Hypothalamus (tissue), 51 donors: ENCODE measurements around the gene SH2D7.

Experiments used
- DNase-seq, 51 donors: peaks; one replicate each; lab custom pipeline; 2025; lab: John Stamatoyannopoulos, UW

Gene SH2D7

GRCh38 chr15:78092261-78093041 lies at the start of gene SH2D7:
SH2D7 (plus strand) TSS chr15:78092561; CDS start chr15:78092585, 24 bp downstream.
- DNase-seq = no peak

GRCh38 chr15:78044407-78045155 lies 47.8 kb upstream of the SH2D7 start:
- DNase-seq = no peak

DNA sequence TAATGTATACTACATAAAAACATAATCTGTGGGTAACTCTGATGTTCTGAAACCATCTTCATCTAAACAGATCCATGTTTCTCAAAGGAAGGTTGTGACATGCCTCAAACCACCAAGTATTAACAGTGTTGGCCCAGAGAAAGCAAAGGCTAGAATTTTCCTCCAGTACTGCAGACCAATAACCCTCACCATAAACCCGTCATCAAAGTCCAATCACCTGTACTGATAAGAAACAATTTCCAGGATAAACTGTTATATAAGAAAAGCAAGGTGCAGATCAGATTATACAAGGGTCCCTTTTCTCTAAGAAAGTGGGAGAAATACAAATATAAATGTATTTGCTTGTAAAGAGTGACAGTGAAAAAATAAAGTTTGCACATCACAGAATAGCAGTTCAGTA lies 47.2 kb upstream of the SH2D7 start:
- DNase-seq = no peak

GRCh38 chr15:78046796-78047341 lies 45.5 kb upstream of the SH2D7 start:
- no peak for DNase-seq

DNA sequence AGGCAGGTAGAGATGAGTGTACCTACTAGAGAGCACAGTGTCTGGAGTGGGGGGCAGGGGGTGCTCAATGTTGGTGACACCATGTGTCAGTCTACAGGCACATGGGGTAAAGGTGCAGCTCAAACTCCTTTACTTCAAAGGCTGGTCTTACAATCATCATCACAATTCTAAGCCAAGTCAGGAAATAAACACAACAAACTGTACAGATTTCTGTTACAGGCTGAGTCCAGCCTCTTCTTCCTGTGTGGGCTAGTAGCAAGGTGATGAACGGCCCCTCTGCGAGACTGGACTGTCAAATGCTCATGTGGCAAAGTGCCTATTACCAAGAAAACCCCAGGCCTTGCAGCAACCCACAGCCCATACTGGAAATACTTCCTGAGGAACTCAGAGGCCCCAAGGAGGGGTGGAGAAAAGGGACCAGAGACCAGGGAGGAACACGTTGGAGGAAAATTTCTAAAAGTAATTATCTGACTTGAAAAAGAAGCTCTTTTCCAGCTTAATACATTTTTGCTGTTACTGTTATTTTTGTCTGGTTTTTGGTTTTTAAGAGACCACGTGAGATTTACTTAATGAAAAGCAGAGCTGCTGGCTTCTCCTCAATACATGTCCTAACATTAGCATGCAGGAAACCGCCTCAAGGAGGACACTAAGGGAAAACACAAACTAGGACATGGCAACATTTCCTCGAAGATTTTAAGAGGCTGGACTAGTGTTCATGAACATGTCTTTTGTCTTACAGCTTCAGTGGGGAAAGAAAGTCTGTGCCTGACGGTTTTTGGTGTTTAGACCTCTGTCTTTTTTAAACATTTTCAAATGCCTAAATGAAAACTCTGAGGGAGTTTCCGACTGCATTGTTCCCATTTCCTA lies 44.4 kb upstream of the SH2D7 start:
- DNase-seq = peak in 7 of 51 donors; percentile 24 to 49 (median 42)

DNA sequence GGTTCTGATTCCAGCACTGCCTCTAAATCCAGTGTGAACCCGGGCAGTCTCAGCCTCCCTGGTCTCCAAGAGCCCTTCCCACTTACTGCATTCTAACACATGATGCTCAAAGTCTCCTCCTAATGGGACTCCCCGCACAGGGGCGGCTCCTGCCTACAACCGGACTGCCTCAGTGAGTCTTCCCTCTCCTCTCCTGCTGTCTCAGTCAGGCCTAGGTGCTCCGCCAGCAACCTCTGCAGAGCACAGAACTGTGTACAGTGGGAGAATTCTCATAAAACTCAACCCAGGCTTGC lies 43.8 kb upstream of the SH2D7 start:
- no peak for DNase-seq

- peak in 3 of 51 donors; percentile 23 to 49 (median 47) for DNase-seq
Measured at GRCh38 chr15:78049691-78050440, 42.5 kb upstream of the SH2D7 start.

DNA sequence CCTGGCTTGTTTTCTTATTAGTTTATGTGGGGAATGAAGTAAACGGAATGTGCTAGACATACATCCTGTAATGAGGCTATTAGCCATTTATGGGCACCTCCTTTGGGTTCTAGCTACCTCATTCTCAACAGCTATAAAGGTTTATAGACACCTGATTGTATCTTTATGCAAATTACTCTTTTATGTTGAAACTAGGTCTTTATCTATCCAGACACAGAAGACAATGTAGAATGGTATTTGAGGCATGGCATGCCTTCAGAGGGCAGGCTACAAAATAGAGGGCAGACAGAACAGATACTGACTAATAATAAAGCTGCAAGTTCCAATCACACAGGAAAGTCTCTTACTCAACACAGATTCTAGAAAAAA lies 41.9 kb upstream of the SH2D7 start:
- no peak for DNase-seq

DNA sequence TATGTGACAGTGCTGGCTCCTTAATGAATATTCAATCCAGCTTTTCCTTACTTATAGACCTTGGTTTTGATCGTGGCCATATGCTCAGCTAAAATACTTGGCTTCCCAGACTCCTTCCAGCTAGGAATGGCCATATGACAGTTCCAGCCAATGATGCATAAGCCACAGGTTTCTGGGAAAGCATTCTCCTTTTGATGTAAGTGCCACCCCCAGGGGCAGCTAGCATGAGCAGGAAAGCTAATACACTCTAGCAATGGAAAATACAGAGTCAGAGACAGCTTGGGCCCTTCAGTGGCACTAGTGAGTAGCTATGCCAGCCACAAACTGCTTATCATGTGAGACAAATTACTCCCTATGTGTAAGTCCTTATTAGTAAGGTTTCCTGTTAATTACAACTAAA lies 41.5 kb upstream of the SH2D7 start:
- DNase-seq = no peak

GRCh38 chr15:78051596-78051995 lies 40.8 kb upstream of the SH2D7 start:
- DNase-seq = no peak

DNA sequence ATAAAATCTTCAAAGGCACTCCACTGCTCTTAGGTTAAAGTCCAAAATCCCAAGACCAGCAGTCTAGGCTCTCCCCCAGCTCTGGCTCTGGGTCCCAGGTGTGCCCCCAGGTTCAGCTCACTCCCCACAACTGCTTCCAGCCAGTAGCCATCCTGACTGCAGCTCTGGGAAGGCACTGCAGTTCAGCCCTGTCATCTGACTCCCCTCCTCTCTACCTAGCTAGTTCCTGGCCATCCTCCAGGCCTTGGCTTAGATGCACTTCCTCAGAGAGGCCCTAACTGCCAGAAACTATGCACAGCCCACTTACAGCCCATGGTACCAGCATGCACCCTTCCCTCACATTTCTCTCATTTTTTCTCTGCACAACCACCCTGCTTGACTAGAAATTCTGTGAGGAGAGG lies 40.4 kb upstream of the SH2D7 start:
- no peak for DNase-seq

- no peak for DNase-seq
Measured at GRCh38 chr15:78052545-78052944, 39.8 kb upstream of the SH2D7 start.

DNA sequence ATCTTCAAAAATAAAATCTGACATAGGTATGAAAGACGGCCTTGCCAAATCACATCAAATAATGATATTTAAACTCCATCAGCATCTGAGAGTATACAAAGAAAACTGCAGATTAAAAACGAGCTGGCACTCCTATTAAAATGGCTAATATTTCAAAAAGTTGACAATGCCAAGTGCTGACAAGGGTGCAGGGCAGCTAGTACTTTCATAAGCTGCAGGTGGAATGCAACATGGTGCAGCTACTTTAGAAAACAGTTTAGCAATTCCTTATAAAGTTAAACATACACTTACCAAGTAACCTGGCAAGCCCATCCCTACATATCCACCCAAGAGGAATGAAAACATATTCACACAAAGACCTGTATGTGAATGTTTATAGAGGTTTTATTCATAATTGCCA lies 37.8 kb upstream of the SH2D7 start:
- DNase-seq = no peak

GRCh38 chr15:78054966-78055365 lies 37.4 kb upstream of the SH2D7 start:
- no peak for DNase-seq

DNA sequence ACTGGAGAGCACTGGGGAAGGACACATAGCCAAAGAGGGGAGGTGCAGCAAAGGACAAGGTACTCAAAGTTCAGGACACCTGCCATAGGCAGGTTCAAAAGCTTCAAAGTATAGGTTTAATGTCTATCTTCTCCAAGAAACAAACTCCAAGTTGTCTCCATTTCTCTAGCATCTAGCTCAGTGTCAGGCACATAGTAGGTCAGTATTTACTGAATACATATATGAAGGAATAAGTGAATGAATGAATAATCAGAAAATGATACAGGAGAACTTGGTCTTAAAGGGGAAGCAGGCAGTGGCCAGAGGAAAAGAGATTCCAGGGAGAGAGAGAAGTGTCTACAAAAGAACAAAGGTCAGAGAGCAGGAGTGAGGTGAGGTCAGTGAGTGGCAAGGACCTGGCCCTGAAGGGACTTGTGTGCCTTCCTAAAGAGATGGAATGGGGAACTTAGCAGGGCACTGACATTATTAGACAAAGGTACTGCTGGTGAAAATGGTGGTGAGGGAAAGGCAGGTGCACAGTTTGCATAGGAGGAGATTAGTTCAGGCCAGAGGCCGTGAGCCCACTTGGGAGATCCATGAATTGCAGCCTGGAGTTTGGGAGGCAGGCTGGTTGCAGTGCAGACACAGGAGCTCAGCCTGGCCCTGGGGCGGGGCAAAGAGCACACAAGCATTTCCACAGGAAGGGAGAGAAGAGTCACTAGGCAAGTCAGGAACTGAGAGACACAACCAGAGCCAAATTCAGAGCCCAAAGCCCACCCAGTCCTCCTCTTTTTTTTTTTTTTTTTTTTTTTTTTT lies 36.2 kb upstream of the SH2D7 start:
- DNase-seq = no peak

DNA sequence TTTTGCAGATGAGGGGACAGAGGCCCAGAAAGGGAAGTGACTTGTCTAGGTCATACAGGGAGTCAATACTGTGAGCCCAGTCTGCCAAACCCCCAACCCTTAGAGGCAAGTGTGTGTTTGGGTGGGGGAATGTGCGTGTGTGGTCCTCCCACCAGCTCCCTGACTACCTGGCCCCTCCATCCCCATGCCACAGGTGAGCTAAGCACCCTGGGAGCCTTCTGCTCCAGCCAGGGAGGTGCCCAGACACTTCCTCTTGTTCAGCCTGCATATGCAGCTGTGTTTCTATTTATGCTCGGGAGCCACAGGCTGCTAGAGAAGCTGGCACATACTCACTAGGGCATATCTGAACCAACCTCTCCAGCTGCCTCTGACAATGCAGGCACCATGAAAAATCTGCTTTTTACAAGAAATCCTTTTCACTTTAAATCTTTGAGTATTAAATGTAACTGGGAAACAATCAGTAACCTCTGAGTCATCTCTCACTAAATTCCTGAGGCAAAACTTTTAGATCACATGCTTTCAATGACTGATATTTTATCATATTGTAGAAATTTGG lies 35.6 kb upstream of the SH2D7 start:
- DNase-seq = peak in 4 of 51 donors; percentile 25 to 34 (median 32)

DNA sequence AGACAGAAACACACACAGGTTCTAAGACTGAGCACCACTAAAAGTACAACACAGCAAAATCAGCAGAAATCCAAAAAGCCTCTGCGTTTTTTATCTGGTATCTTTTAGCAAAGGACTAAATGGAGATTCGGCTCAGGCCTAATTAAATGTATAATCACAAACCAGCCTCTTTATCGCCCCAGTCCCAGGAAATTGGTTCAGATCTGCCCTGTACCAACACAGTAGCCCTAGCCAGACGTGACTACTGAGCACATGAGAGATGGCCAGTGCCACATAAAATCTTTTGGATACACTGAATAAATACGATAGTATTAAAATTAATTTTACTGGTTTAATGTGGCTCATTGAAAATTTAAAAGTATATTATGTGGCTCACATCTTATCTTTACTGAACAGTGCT lies 34.6 kb upstream of the SH2D7 start:
- DNase-seq = no peak

DNA sequence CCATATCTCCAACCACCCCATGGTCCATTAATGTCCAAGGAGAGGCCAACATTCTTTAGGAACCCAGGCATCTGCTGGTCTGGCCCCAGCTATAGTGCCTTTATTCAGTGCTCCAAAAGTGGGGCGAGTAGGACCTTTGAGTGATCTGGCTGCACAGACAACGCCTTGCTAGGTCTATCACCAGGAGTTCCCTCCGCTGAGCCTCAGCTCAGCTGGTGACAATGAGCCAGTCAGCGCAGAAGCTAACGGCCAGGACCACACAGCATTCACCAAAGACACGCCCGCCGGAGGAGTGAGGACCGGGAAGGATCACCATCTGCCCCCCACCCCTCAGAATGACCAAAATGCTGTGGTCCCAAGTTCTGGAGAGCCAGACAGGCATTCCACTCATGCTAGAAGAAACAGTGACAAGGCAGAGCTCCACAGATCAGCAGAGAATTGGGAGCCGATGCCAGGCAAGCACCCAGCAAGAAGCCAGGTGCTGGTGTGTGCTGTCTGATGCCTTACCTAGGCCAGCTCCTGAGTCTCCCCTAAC lies 33.9 kb upstream of the SH2D7 start:
- DNase-seq = no peak
